ENCODE data around the gene GOLPH3. TPM values are rescaled to one million over a fixed set of nuclear protein-coding genes. Genes with fewer than 3 reads are reported as not detected.
"Not testable (repeated sequence)": the region's sequence is repeated elsewhere in the genome, so short reads cannot be mapped to it uniquely, and the experiment has no call there.

The GOLPH3 gene
- total RNA-seq, result 100 to 1,000 TPM; 128 to 130 TPM

GRCh38 chr5:32174011-32174870 is at the start of gene GOLPH3:
GOLPH3 (minus strand) TSS chr5:32174319; CDS start chr5:32174034, 285 bp downstream.
- Histone ChIP-seq H3K27ac (peak within 1 kb of the TSS; percentile 99), H3K27me3 (no peaks in the 10 kb centered on the region), H3K4me1 (no peaks in the 10 kb centered on the region), H3K4me3 (peak within 1 kb of the TSS; percentile 77), H3K9ac (ENCODE audit: low read depth in 2 of 2, low read length in 2 of 2) (peak within 1 kb of the TSS; percentile 95 to 99), H3K36me3 (no peaks in the 10 kb centered on the region), H3K9me3 (no peaks in the 10 kb centered on the region)
- peak; percentile 95 for DNase-seq
- intact Hi-C loops (cut with DNase I), result no loop called here
- TF ChIP-seq CTCF (IDR thresholded peaks at IDR 0.05), result no peak

- H3K9me3 ChIP-seq, result no peaks in the 10 kb centered on the region
- no peaks in the 10 kb centered on the region for H3K36me3 ChIP-seq
- no peaks in the 10 kb centered on the region for H3K4me1 ChIP-seq
- no peak overlapping the region for H3K27ac ChIP-seq
- H3K4me3 ChIP-seq, result no peak overlapping the region
- H3K27me3 ChIP-seq, result no peaks in the 10 kb centered on the region
- intact Hi-C loops (cut with DNase I), result no loop called here
- H3K9ac ChIP-seq (ENCODE audit: low read depth in 2 of 2, low read length in 2 of 2), result no peak overlapping the region
- TF ChIP-seq CTCF (IDR thresholded peaks at IDR 0.05), result no peak
- no peak for DNase-seq
These were observed 48.8 kb upstream of the GOLPH3 start for GRCh38 chr5:32222723-32223470.

- Histone ChIP-seq H3K27me3 (no peaks in the 10 kb centered on the region), H3K4me3 (no peak overlapping the region), H3K9ac (ENCODE audit: low read depth in 2 of 2, low read length in 2 of 2) (no peak overlapping the region), H3K36me3 (no peaks in the 10 kb centered on the region), H3K27ac (no peak overlapping the region), H3K9me3 (no peaks in the 10 kb centered on the region), H3K4me1 (no peaks in the 10 kb centered on the region)
- intact Hi-C loops (cut with DNase I), result no loop called here
- no peak for TF ChIP-seq CTCF (IDR thresholded peaks at IDR 0.05)
- peak; percentile 30 for DNase-seq
These were observed 43.8 kb upstream of the GOLPH3 start for GRCh38 chr5:32217886-32218396.

- intact Hi-C loops (cut with DNase I); H3K9ac ChIP-seq (ENCODE audit: low read depth in 2 of 2, low read length in 2 of 2); DNase-seq; H3K27ac ChIP-seq; H3K27me3 ChIP-seq; H3K4me1 ChIP-seq; H3K36me3 ChIP-seq; H3K9me3 ChIP-seq; H3K4me3 ChIP-seq: not testable (repeated sequence)
These were observed 40.2 kb upstream of the GOLPH3 start for GRCh38 chr5:32214344-32214743.

- Histone ChIP-seq H3K27ac (no peak overlapping the region), H3K4me3 (no peak overlapping the region), H3K9me3 (no peaks in the 10 kb centered on the region), H3K36me3 (no peaks in the 10 kb centered on the region), H3K4me1 (no peaks in the 10 kb centered on the region), H3K27me3 (no peaks in the 10 kb centered on the region), H3K9ac (ENCODE audit: low read depth in 2 of 2, low read length in 2 of 2) (no peak overlapping the region)
- DNase-seq, result no peak
- intact Hi-C loops (cut with DNase I), result no loop called here
- TF ChIP-seq CTCF (IDR thresholded peaks at IDR 0.05), result no peak
These were observed 36.0 kb upstream of the GOLPH3 start for GRCh38 chr5:32210151-32210550.

GRCh38 chr5:32208837-32209236 is 34.7 kb upstream of the GOLPH3 start:
- H3K9me3 ChIP-seq; intact Hi-C loops (cut with DNase I); H3K27me3 ChIP-seq; H3K9ac ChIP-seq (ENCODE audit: low read depth in 2 of 2, low read length in 2 of 2); H3K4me3 ChIP-seq; H3K27ac ChIP-seq; DNase-seq; H3K4me1 ChIP-seq; H3K36me3 ChIP-seq: not testable (repeated sequence)
